Erythroblast (primary cell): Measurements from ENCODE around the gene EIF4G3.
"Not testable (repeated sequence)": the region's sequence is repeated elsewhere in the genome, so short reads cannot be mapped to it uniquely, and the experiment has no call there.

Experiments
- DNase-seq, 2 experiments: peaks; one replicate each; lab custom pipeline; 2025; lab: John Stamatoyannopoulos, UW
- GATA1 ChIP-seq: IDR thresholded peaks from 2 replicates; pipeline ENCODE4 v1.6.1; 2011; ENCODE audit warnings: low read depth, mild to moderate bottlenecking, control low read depth, low read length, moderate library complexity
- POLR2A ChIP-seq: IDR thresholded peaks from 2 replicates; pipeline ENCODE4 v1.6.1; 2011; ENCODE audit warnings: mild to moderate bottlenecking, low read length

EIF4G3 gene

GRCh38 chr1:21174230-21174629, 2.5 kb downstream of the EIF4G3 start:
- TF ChIP-seq POLR2A (no peak), GATA1 (no peak)
- DNase-seq, result no peak

GRCh38 chr1:21173096-21173495, 3.6 kb downstream of the EIF4G3 start:
- not testable (repeated sequence) for DNase-seq

GRCh38 chr1:21170837-21171236, 5.9 kb downstream of the EIF4G3 start:
- not testable (repeated sequence) for DNase-seq

GRCh38 chr1:21168444-21168843, 8.3 kb downstream of the EIF4G3 start:
- no peak for DNase-seq
- TF ChIP-seq GATA1, result no peak
- no peak for TF ChIP-seq POLR2A

GRCh38 chr1:21165646-21166045, 11.1 kb downstream of the EIF4G3 start:
- no peak for TF ChIP-seq GATA1
- TF ChIP-seq POLR2A, result no peak
- DNase-seq, result no peak

- DNase-seq, result no peak
- no peak for TF ChIP-seq POLR2A
- TF ChIP-seq GATA1, result no peak
These were observed 11.6 kb downstream of the EIF4G3 start for GRCh38 chr1:21165076-21165475.

GRCh38 chr1:21164266-21164665, 12.4 kb downstream of the EIF4G3 start:
- no peak for DNase-seq
- TF ChIP-seq POLR2A, result no peak
- TF ChIP-seq GATA1, result no peak

GRCh38 chr1:21162740-21163464, 13.8 kb downstream of the EIF4G3 start:
- TF ChIP-seq POLR2A, result no peak
- TF ChIP-seq GATA1, result no peak
- no peak for DNase-seq

- TF ChIP-seq GATA1 (no peak), POLR2A (no peak)
- no peak for DNase-seq
These were observed 14.9 kb downstream of the EIF4G3 start for GRCh38 chr1:21161842-21162241.

- TF ChIP-seq GATA1 (no peak), POLR2A (no peak)
- no peak for DNase-seq
These were observed 16.4 kb downstream of the EIF4G3 start for GRCh38 chr1:21160263-21160796.

- no peak for TF ChIP-seq POLR2A
- no peak for TF ChIP-seq GATA1
- no peak for DNase-seq
These were observed 18.8 kb downstream of the EIF4G3 start for GRCh38 chr1:21157868-21158267.

- no peak for DNase-seq
These were observed 19.6 kb downstream of the EIF4G3 start for GRCh38 chr1:21157054-21157453.

GRCh38 chr1:21156019-21156418, 20.7 kb downstream of the EIF4G3 start:
- TF ChIP-seq GATA1, result no peak
- no peak for TF ChIP-seq POLR2A
- DNase-seq, result no peak

More at GRCh38 chr1:21157054-21157453, 19.6 kb downstream of the EIF4G3 start:
- TF ChIP-seq POLR2A (no peak), GATA1 (no peak)

GRCh38 chr1:21154717-21155116, 22.0 kb downstream of the EIF4G3 start:
- no peak for DNase-seq
- TF ChIP-seq GATA1 (no peak), POLR2A (no peak)

GRCh38 chr1:21153388-21153787, 23.3 kb downstream of the EIF4G3 start:
- no peak for TF ChIP-seq POLR2A
- no peak for TF ChIP-seq GATA1
- DNase-seq, result no peak
